BLaER1 (cell line): ENCODE results near the gene GCNT2.
"Not testable (repeated sequence)": the region's sequence is repeated elsewhere in the genome, so short reads cannot be mapped to it uniquely, and the experiment has no call there.

Experiments
- H3K27ac ChIP-seq: shearing (Covaris generic); formaldehyde crosslinking; 2 replicates; pipeline ENCODE4 v1.8.1; 2022
- H3K27me3 ChIP-seq: shearing (Covaris generic); formaldehyde crosslinking; 2 replicates; pipeline ENCODE4 v1.8.1; 2022
- H3K36me3 ChIP-seq: shearing (Covaris generic); formaldehyde crosslinking; 2 replicates; pipeline ENCODE4 v1.8.1; 2022
- H3K4me1 ChIP-seq: shearing (Covaris generic); formaldehyde crosslinking; 2 replicates; pipeline ENCODE4 v1.8.1; 2022
- H3K4me2 ChIP-seq: shearing (Covaris generic); formaldehyde crosslinking; 2 replicates; pipeline ENCODE4 v1.8.1; 2022
- H3K4me3 ChIP-seq: shearing (Covaris generic); formaldehyde crosslinking; 2 replicates; pipeline ENCODE4 v1.8.1; 2022
- H3K9ac ChIP-seq: shearing (Covaris generic); formaldehyde crosslinking; 2 replicates; pipeline ENCODE4 v1.8.1; 2022
- H3K9me3 ChIP-seq: shearing (Covaris generic); formaldehyde crosslinking; 2 replicates; pipeline ENCODE4 v1.8.1; 2022
- H4K20me1 ChIP-seq: shearing (Covaris generic); formaldehyde crosslinking; 2 replicates; pipeline ENCODE4 v1.8.1; 2022
- Cebpa-rat ChIP-seq: shearing (Covaris generic); IDR thresholded peaks from 2 replicates; pipeline ENCODE4 v1.8.1; 2022

The GCNT2 gene

DNA sequence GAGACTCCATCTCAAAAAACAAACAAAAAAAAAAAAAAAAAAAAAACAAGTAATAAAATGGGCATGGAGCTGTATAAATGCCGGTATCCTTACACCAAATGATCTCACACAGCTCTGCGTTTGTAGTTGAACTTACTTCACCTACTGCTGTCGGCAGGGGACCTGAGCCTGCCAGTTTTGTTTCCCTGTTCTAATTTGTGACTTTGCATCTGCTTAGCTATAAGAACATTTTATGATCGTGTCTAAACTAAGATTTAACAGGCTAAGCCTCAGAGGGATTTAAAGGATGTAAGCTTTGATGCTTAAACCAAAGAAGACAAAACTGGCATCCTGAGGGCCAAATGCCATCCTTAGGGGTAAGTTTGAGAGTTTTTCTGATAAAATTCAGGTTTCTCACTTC lies 58.7 kb downstream of the GCNT2 start:
- Histone ChIP-seq H3K4me1 (no peaks in the 10 kb centered on the region), H4K20me1 (no peaks in the 10 kb centered on the region), H3K4me3 (no peak overlapping the region)

GRCh38 chr6:10580570-10580969 lies 59.4 kb downstream of the GCNT2 start:
- H3K27me3 ChIP-seq, result no peaks in the 10 kb centered on the region
- H4K20me1 ChIP-seq, result no peaks in the 10 kb centered on the region
- H3K4me3 ChIP-seq, result no peak overlapping the region
- no peak overlapping the region for H3K9ac ChIP-seq
- no peaks in the 10 kb centered on the region for H3K9me3 ChIP-seq
- H3K4me2 ChIP-seq, result no peak overlapping the region
- no peaks in the 10 kb centered on the region for H3K4me1 ChIP-seq
- TF ChIP-seq Cebpa-rat, result no peak
- H3K36me3 ChIP-seq, result no peaks in the 10 kb centered on the region
- H3K27ac ChIP-seq, result no peak overlapping the region

More for the DNA sequence above, 58.7 kb downstream of the GCNT2 start:
- Histone ChIP-seq H3K9ac (no peak overlapping the region), H3K4me2 (no peak overlapping the region), H3K9me3 (no peaks in the 10 kb centered on the region), H3K36me3 (no peaks in the 10 kb centered on the region), H3K27ac (no peak overlapping the region), H3K27me3 (no peaks in the 10 kb centered on the region)
- TF ChIP-seq Cebpa-rat, result no peak

- not testable (repeated sequence) for H3K36me3 ChIP-seq, H3K4me2 ChIP-seq, H4K20me1 ChIP-seq, H3K4me3 ChIP-seq, H3K9me3 ChIP-seq, H3K4me1 ChIP-seq, H3K9ac ChIP-seq, H3K27ac ChIP-seq, H3K27me3 ChIP-seq
Measured at GRCh38 chr6:10581402-10581801, 60.3 kb downstream of the GCNT2 start.

- Histone ChIP-seq H3K4me1 (no peaks in the 10 kb centered on the region), H3K36me3 (no peaks in the 10 kb centered on the region), H3K4me2 (no peak overlapping the region), H3K4me3 (no peak overlapping the region), H3K9ac (no peak overlapping the region), H3K9me3 (no peaks in the 10 kb centered on the region), H3K27me3 (no peaks in the 10 kb centered on the region), H4K20me1 (no peaks in the 10 kb centered on the region), H3K27ac (no peak overlapping the region)
- no peak for TF ChIP-seq Cebpa-rat
Measured at GRCh38 chr6:10582774-10583508, 61.8 kb downstream of the GCNT2 start.

GRCh38 chr6:10583509-10583901 lies 62.4 kb downstream of the GCNT2 start:
- no peaks in the 10 kb centered on the region for H3K9me3 ChIP-seq
- H3K9ac ChIP-seq, result no peak overlapping the region
- no peaks in the 10 kb centered on the region for H3K27me3 ChIP-seq
- H3K4me2 ChIP-seq, result no peak overlapping the region
- H3K36me3 ChIP-seq, result no peaks in the 10 kb centered on the region
- no peak overlapping the region for H3K4me3 ChIP-seq
- no peak overlapping the region for H3K27ac ChIP-seq
- no peaks in the 10 kb centered on the region for H4K20me1 ChIP-seq
- no peak for TF ChIP-seq Cebpa-rat
- H3K4me1 ChIP-seq, result no peaks in the 10 kb centered on the region

DNA sequence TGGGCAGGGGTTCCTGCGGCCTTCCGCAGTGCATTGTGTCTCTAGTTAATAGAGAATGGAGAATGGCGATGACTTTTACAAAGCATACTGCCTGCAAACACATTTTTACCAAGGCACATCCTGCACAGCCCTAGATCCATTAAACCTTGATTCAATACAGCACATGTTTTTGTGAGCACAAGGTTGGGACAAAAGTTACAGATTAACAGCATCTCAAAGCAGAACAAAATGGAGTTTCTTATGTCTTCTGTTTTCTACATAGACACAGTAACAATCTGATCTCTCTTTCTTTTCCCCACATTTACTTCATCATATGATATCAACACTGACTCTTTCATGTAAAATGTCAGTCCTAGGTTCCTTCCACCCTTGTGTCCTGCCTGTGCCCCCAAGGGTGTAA lies 63.5 kb downstream of the GCNT2 start:
- no peak overlapping the region for H3K4me2 ChIP-seq

GRCh38 chr6:10585209-10585845 lies 64.2 kb downstream of the GCNT2 start:
- Histone ChIP-seq H3K9ac (no peak overlapping the region), H3K4me2 (no peak overlapping the region), H4K20me1 (no peaks in the 10 kb centered on the region), H3K9me3 (no peaks in the 10 kb centered on the region), H3K27me3 (no peaks in the 10 kb centered on the region), H3K36me3 (no peaks in the 10 kb centered on the region), H3K4me3 (no peak overlapping the region), H3K27ac (no peak overlapping the region), H3K4me1 (no peaks in the 10 kb centered on the region)
- TF ChIP-seq Cebpa-rat, result no peak

More for the DNA sequence above, 63.5 kb downstream of the GCNT2 start:
- H3K36me3 ChIP-seq, result no peaks in the 10 kb centered on the region
- no peak overlapping the region for H3K9ac ChIP-seq
- no peak overlapping the region for H3K27ac ChIP-seq
- no peak for TF ChIP-seq Cebpa-rat
- no peaks in the 10 kb centered on the region for H3K9me3 ChIP-seq
- no peaks in the 10 kb centered on the region for H3K27me3 ChIP-seq
- H3K4me1 ChIP-seq, result no peaks in the 10 kb centered on the region
- H4K20me1 ChIP-seq, result no peaks in the 10 kb centered on the region
- H3K4me3 ChIP-seq, result no peak overlapping the region

- H3K9ac ChIP-seq, result no peak overlapping the region
- H3K4me3 ChIP-seq, result no peak overlapping the region
- TF ChIP-seq Cebpa-rat, result no peak
- no peaks in the 10 kb centered on the region for H3K9me3 ChIP-seq
- H3K27me3 ChIP-seq, result no peaks in the 10 kb centered on the region
- H3K4me1 ChIP-seq, result no peaks in the 10 kb centered on the region
- H3K27ac ChIP-seq, result no peak overlapping the region
- no peak overlapping the region for H3K4me2 ChIP-seq
- no peaks in the 10 kb centered on the region for H4K20me1 ChIP-seq
- H3K36me3 ChIP-seq, result no peaks in the 10 kb centered on the region
Measured at GRCh38 chr6:10586302-10586701, 65.2 kb downstream of the GCNT2 start.

DNA sequence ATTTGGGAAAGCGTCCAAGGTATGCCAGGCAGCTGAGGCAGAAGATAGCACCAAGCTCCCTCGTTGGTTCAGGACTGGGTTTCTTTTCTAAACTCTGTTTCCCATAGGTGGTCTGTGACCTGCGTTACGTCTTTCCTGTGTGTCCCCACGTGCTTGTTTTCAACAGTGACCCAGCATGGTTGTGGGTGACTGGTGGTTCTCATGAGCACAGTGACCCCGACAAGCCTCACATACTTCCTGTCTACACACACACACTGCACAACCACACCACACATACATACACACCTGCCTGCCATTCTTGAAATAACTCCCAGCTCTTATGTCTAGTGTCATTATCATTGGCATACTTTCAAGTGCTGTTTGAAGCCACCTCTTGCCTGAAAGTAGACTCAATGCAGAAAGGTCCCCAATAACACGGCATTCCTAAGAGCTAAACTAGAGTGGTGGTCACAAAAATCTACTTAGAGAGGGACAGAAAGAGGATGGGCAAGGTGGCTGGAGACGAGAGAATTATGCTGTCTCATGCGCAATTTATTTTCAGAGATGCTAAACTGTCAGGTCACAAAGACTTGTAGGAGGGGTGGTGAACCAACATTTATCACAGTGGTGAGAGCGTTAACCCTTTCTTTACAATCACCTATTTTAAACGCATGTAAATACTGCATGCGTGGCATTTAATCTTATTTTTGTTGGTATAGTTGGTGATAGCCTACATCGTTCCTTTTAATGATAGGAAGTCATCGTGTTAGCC lies 66.7 kb downstream of the GCNT2 start:
- Histone ChIP-seq H3K4me2 (no peak overlapping the region), H3K9me3 (no peaks in the 10 kb centered on the region), H3K36me3 (no peaks in the 10 kb centered on the region), H3K27ac (no peak overlapping the region), H3K9ac (no peak overlapping the region), H3K4me3 (no peak overlapping the region), H3K27me3 (no peaks in the 10 kb centered on the region), H3K4me1 (no peaks in the 10 kb centered on the region), H4K20me1 (no peaks in the 10 kb centered on the region)
- TF ChIP-seq Cebpa-rat, result no peak
